Muscle of leg (tissue), 11 donors: ENCODE data around the gene SMPDL3A. TPM values are rescaled to one million over a fixed set of nuclear protein-coding genes. Genes with fewer than 3 reads are reported as not detected.

Source experiments
- DNase-seq: peaks from one replicate; pipeline ENCODE4 v3.0.0; 2013
- H3K27ac ChIP-seq: one replicate; pipeline ENCODE4 v1.5.1; 2013; ENCODE audit warnings: mild to moderate bottlenecking, low read length, control low read depth
- H3K27me3 ChIP-seq: one replicate; pipeline ENCODE4 v1.6.1; 2013; ENCODE audit warnings: low read length; ENCODE audit not compliant: control insufficient read depth, insufficient read depth
- H3K36me3 ChIP-seq: one replicate; pipeline ENCODE4 v1.6.1; 2013; ENCODE audit warnings: low read length; ENCODE audit not compliant: control insufficient read depth, insufficient read depth
- H3K4me1 ChIP-seq: one replicate; pipeline ENCODE4 v1.6.1; 2013; ENCODE audit warnings: low read length; ENCODE audit not compliant: control insufficient read depth, insufficient read depth
- H3K4me3 ChIP-seq: one replicate; pipeline ENCODE4 v1.5.1; 2013; ENCODE audit warnings: low read length, control low read depth
- H3K9me3 ChIP-seq: replicated peaks from 2 replicates; pipeline ENCODE4 v1.6.1; 2013; ENCODE audit warnings: low read depth, low read length; ENCODE audit not compliant: control insufficient read depth
- WGBS: methylation state at CpG from one replicate; pipeline ENCODE4 v1.1.5; 2013; ENCODE audit warnings: missing lambda C conversion rate; ENCODE audit not compliant: insufficient coverage; 5-methylcytosine and 5-hydroxymethylcytosine counted together
- polyA plus RNA-seq, 8 donors: library from polyadenylated mRNA; unstranded; fragments of 120-200 nt; gene quantifications; one replicate each; pipeline versions ENCODE4 v1.2.1 to v1.2.3, GENCODE V29; 2013; ENCODE audit warnings: inconsistent platforms in 1 of 8, low replicate concordance in 1 of 8; ENCODE audit not compliant: insufficient read length in 8 of 8, insufficient read depth in 1 of 8
- total RNA-seq: library from RNA; stranded (reverse); fragments of 120-200 nt; gene quantifications from one replicate; pipeline ENCODE4 v1.2.4, GENCODE V29; 2013

The SMPDL3A gene
- total and polyA plus RNA-seq, 9 donors: 10.2 to 20.5 (median 15.0) TPM

GRCh38 chr6:122770835-122771601 is 18.0 kb upstream of the SMPDL3A start:
- H3K9me3 ChIP-seq: no peaks in the 10 kb centered on the region
- no peaks in the 10 kb centered on the region for H3K4me1 ChIP-seq
- H3K4me3 ChIP-seq: no peak overlapping the region
- H3K27me3 ChIP-seq: no peaks in the 10 kb centered on the region
- no peak overlapping the region for H3K27ac ChIP-seq
- DNase-seq: no peak
- WGBS: no CpG with 5 or more reads among the region's 1 CpG
- no peaks in the 10 kb centered on the region for H3K36me3 ChIP-seq

DNA sequence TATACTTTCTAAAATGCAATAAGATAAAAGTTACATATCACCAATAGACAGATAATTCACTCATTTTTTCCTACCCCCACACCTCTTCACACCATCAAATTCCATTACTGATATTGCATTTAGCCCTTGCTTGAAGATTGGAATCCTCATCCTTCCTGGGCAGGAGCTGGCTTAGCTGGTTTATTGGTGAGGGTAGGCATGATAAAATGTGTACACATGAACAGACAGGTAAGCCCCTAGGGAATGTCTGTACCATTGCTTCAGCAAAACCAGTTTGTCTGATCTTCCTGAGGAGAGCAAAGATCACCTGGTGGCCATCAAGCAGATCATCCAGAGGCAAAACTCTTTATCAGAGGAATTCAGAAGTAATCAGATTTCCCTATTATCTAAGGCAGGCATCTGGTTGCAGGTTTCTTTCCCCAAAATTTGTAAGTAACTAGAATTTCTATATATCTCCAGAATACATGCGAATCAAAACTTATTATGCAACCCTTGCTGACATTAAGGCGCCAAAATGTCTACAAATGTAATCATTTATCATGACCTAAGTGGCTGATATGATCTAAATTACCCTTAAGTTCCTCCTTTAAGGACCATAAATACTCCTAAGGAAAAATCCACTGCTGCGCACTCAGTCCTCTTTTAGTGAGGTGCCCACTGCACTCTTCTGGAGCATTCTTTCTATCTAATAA is 16.2 kb upstream of the SMPDL3A start:
- no peak for DNase-seq
- Histone ChIP-seq H3K4me1 (no peaks in the 10 kb centered on the region), H3K27me3 (no peaks in the 10 kb centered on the region), H3K27ac (no peak overlapping the region), H3K4me3 (no peak overlapping the region), H3K36me3 (no peaks in the 10 kb centered on the region), H3K9me3 (no peaks in the 10 kb centered on the region)
- 93% methylated on average over 3 of the region's 3 CpGs for WGBS

GRCh38 chr6:122775975-122776374 is 13.1 kb upstream of the SMPDL3A start:
- no peaks in the 10 kb centered on the region for H3K27me3 ChIP-seq
- no peaks in the 10 kb centered on the region for H3K9me3 ChIP-seq
- no peaks in the 10 kb centered on the region for H3K36me3 ChIP-seq
- no peak overlapping the region for H3K4me3 ChIP-seq
- no peak for DNase-seq
- no peak overlapping the region for H3K27ac ChIP-seq
- H3K4me1 ChIP-seq: peaks cover 3% of the 10 kb centered on the region

- WGBS: 100% methylated on average over 4 of the region's 5 CpGs
Observed at GRCh38 chr6:122778302-122778701, 10.8 kb upstream of the SMPDL3A start.

DNA sequence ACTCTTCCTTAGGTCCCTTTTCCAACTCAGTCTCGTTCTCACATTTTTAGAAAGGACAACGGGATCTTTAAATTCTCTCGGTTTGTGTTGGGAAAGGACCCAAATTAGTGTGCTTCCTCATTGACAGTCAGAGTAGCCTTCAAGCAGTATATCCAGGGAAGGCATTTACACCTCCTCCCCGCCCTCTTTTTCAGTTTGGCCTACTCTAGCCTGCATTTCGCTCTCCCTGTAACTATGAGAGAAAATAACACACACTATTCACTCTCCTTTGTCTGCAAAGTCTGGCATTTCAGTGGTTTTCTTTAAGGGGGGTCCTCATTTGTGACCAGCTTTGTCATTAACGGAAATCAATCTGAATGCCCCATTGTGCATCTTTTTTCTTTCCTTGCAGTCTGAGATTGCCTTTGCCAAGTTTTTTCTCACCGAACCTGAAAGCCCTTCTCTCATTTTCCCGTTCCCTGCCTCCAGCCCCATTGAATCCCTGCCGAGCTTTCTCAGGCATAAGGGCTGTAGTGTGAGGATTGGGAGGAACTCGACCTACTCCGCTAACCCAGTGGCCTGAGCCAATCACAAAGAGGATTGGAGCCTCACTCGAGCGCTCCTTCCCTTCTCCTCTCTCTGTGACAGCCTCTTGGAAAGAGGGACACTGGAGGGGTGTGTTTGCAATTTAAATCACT is 9.9 kb upstream of the SMPDL3A start:
- no peak overlapping the region for H3K4me3 ChIP-seq
- peaks cover 3% of the 10 kb centered on the region for H3K4me1 ChIP-seq
- no peaks in the 10 kb centered on the region for H3K27me3 ChIP-seq
- H3K9me3 ChIP-seq: no peaks in the 10 kb centered on the region
- no peaks in the 10 kb centered on the region for H3K36me3 ChIP-seq
- no peak overlapping the region for H3K27ac ChIP-seq
- 68% methylated on average over 5 of the region's 13 CpGs for WGBS
- peak; percentile 11 for DNase-seq

More at GRCh38 chr6:122778302-122778701, 10.8 kb upstream of the SMPDL3A start:
- Histone ChIP-seq H3K36me3 (no peaks in the 10 kb centered on the region), H3K9me3 (no peaks in the 10 kb centered on the region), H3K27me3 (no peaks in the 10 kb centered on the region), H3K4me3 (no peak overlapping the region), H3K27ac (no peak overlapping the region), H3K4me1 (peaks cover 3% of the 10 kb centered on the region)
- DNase-seq: no peak

DNA sequence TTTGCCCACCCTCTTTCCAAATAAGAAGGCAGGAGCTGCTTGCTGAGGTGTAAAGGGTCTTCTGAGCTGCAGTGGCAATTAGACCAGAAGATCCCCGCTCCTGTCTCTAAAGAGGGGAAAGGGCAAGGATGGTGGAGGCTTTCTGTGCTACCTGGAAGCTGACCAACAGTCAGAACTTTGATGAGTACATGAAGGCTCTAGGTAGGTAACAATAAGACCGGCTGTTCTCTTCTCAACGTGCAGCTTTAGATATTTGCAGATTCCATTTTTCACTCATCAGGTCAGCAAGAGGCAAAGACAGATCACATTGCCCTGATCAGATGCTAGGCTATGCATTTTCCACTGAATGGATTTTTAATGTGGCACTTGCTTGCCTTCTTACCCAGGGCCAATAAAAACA is 9.4 kb upstream of the SMPDL3A start, which contains the start of gene FABP7:
FABP7 (plus strand) TSS at position 50 of the 400 bp plus-strand sequence; CDS start at position 129, 79 bp downstream.
- Histone ChIP-seq H3K9me3 (no peaks in the 10 kb centered on the region), H3K36me3 (no peaks in the 10 kb centered on the region), H3K27me3 (no peaks in the 10 kb centered on the region), H3K4me1 (peaks cover 3% of the 10 kb centered on the region), H3K4me3 (no peak within 1 kb of the TSS), H3K27ac (no peak within 1 kb of the TSS)
- DNase-seq: no peak
- 71% methylated on average over 1 of the region's 3 CpGs for WGBS

- DNase-seq: no peak
- 55% methylated on average over 3 of the region's 5 CpGs for WGBS
- H3K9me3 ChIP-seq: no peaks in the 10 kb centered on the region
- H3K27ac ChIP-seq: no peak overlapping the region
- H3K4me3 ChIP-seq: no peak overlapping the region
- H3K27me3 ChIP-seq: no peaks in the 10 kb centered on the region
- no peaks in the 10 kb centered on the region for H3K36me3 ChIP-seq
- peaks cover 3% of the 10 kb centered on the region for H3K4me1 ChIP-seq
Observed at GRCh38 chr6:122780114-122780513, 8.9 kb upstream of the SMPDL3A start.

GRCh38 chr6:122781716-122782115 is 7.3 kb upstream of the SMPDL3A start:
- H3K4me1 ChIP-seq: peaks cover 3% of the 10 kb centered on the region
- 90% methylated on average over 3 of the region's 7 CpGs for WGBS
- H3K27me3 ChIP-seq: no peaks in the 10 kb centered on the region
- H3K27ac ChIP-seq: no peak overlapping the region
- no peaks in the 10 kb centered on the region for H3K36me3 ChIP-seq
- no peaks in the 10 kb centered on the region for H3K9me3 ChIP-seq
- H3K4me3 ChIP-seq: no peak overlapping the region
- DNase-seq: no peak

DNA sequence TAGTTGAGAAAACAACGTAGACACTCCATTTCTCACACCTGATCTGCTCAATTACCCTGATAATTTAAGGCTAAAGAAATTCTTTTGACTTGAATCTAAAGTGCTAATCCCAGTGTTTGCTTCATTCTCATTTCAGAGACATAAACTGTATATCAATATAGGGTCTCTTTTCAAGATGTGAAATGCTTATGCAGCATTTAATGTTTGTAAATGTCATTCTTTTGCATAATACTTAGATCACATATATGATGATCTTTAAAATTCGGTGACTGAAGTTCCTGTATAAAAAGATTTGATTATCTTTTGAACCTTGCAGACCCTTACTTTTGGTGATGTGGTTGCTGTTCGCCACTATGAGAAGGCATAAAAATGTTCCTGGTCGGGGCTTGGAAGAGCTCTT is 5.7 kb upstream of the SMPDL3A start:
- no peak for DNase-seq
- peaks cover 6% of the 10 kb centered on the region for H3K4me1 ChIP-seq
- no CpG with 5 or more reads among the region's 4 CpGs for WGBS
- no peak overlapping the region for H3K4me3 ChIP-seq
- no peak overlapping the region for H3K27ac ChIP-seq
- H3K9me3 ChIP-seq: no peaks in the 10 kb centered on the region
- no peaks in the 10 kb centered on the region for H3K27me3 ChIP-seq
- no peaks in the 10 kb centered on the region for H3K36me3 ChIP-seq

- Histone ChIP-seq H3K4me1 (peaks cover 13% of the 10 kb centered on the region), H3K4me3 (no peak overlapping the region), H3K36me3 (no peaks in the 10 kb centered on the region), H3K27ac (no peak overlapping the region), H3K9me3 (no peaks in the 10 kb centered on the region), H3K27me3 (peaks cover 2% of the 10 kb centered on the region)
- DNase-seq: no peak
- no CpG with 5 or more reads among the region's 1 CpG for WGBS
Observed at GRCh38 chr6:122785891-122786290, 3.2 kb upstream of the SMPDL3A start.
